Small intestine (tissue), 7 donors: ENCODE results near the gene GBA3. TPM values are rescaled to one million over a fixed set of nuclear protein-coding genes. Genes with fewer than 3 reads are reported as not detected.

Experiments used
- DNase-seq, 2 donors: peaks; one replicate each; pipeline versions ENCODE4 v3.0.0 to v3.0.0-alpha.2; 2013
- FAIRE-seq: peaks from 2 replicates; lab custom pipeline; 2012; peaks lifted over from hg19 to GRCh38; lab: Jason Lieb, UNC
- H3K27ac ChIP-seq, 3 donors: one replicate each; pipeline ENCODE4 v1.5.1; 2013; ENCODE audit warnings: low read length in 2 of 3, mild to moderate bottlenecking in 2 of 3, control low read depth in 1 of 3, inconsistent platforms in 1 of 3, low read depth in 1 of 3, moderate library complexity in 1 of 3
- H3K27me3 ChIP-seq, 3 donors: one replicate each; pipeline ENCODE4 v1.6.1; 2013; ENCODE audit warnings: low read length in 3 of 3, inconsistent platforms in 1 of 3; ENCODE audit not compliant: control insufficient read depth in 3 of 3, insufficient read depth in 3 of 3
- H3K36me3 ChIP-seq, 3 donors: one replicate each; pipeline ENCODE4 v1.6.1; 2013; ENCODE audit warnings: low read length in 3 of 3, inconsistent platforms in 1 of 3, low read depth in 1 of 3, mild to moderate bottlenecking in 1 of 3, moderate library complexity in 1 of 3; ENCODE audit not compliant: control insufficient read depth in 3 of 3, insufficient read depth in 2 of 3
- H3K4me1 ChIP-seq, 3 donors: one replicate each; pipeline ENCODE4 v1.6.1; 2013; ENCODE audit warnings: low read length in 2 of 3, inconsistent platforms in 1 of 3, low read depth in 1 of 3, mild to moderate bottlenecking in 1 of 3, moderate library complexity in 1 of 3; ENCODE audit not compliant: control insufficient read depth in 3 of 3, insufficient read depth in 2 of 3
- H3K4me3 ChIP-seq, 3 donors: one replicate each; pipeline ENCODE4 v1.5.1; 2013; ENCODE audit warnings: low read length in 3 of 3, control low read depth in 1 of 3, inconsistent platforms in 1 of 3, low read depth in 1 of 3, mild to moderate bottlenecking in 1 of 3, moderate library complexity in 1 of 3
- H3K9me3 ChIP-seq, 2 donors: one replicate each; pipeline ENCODE4 v1.6.1; 2013; ENCODE audit warnings: low read depth in 1 of 2, low read length in 1 of 2; ENCODE audit not compliant: control insufficient read depth in 2 of 2, insufficient read depth in 1 of 2
- WGBS, 3 donors: extraction: QIAGEN DNeasy Blood & Tissue Kit; methylation state at CpG; one replicate each; pipeline ENCODE4 v1.1.7; 2013; 5-methylcytosine and 5-hydroxymethylcytosine counted together
- polyA plus RNA-seq, 4 donors: library from polyadenylated mRNA; stranded (reverse) in 3 of 4; unstranded in 1 of 4; fragments of 200-250 nt in 3 of 4; fragments of 120-200 nt in 1 of 4; gene quantifications; one replicate each; pipeline versions ENCODE4 v1.2.1 to v1.2.3, GENCODE V29; 2013
- donor health status: healthy with polysubstance abuse.
- donor health status: control.
- donor health status: control.
- donor health status: Bipolar disorder and iron deficiency.
- donor health status: healthy.

The GBA3 gene
- polyA plus RNA-seq, 4 donors, result 91.9 to 589 (median 179) TPM

GRCh38 chr4:22794732-22795131 lies 102.0 kb downstream of the GBA3 start:
- Histone ChIP-seq H3K9me3 (no peaks in the 10 kb centered on the region), H3K27ac (no peak overlapping the region), H3K4me3 (no peak overlapping the region), H3K4me1 (no peaks in the 10 kb centered on the region), H3K27me3 (no peaks in the 10 kb centered on the region), H3K36me3 (peaks cover 0 to 2% (median 2%) of the 10 kb centered on the region in 3 donors)
- 80 to 92% (median 88%) methylated on average over 5 of the region's 5 CpGs for WGBS, 3 donors
- DNase-seq (no peak), FAIRE-seq (no peak)

GRCh38 chr4:22801391-22801790 lies 108.7 kb downstream of the GBA3 start:
- H3K9me3 ChIP-seq, result no peaks in the 10 kb centered on the region
- no peak for DNase-seq
- FAIRE-seq, result no peak
- H3K27me3 ChIP-seq, result no peaks in the 10 kb centered on the region
- peaks cover 0 to 2% (median 2%) of the 10 kb centered on the region in 3 donors for H3K36me3 ChIP-seq
- H3K4me1 ChIP-seq, result no peaks in the 10 kb centered on the region
- no peak overlapping the region for H3K27ac ChIP-seq
- H3K4me3 ChIP-seq, result no peak overlapping the region

GRCh38 chr4:22802876-22803275 lies 110.1 kb downstream of the GBA3 start:
- no peak overlapping the region for H3K27ac ChIP-seq
- H3K36me3 ChIP-seq, result no peaks in the 10 kb centered on the region
- 87 to 90% (median 90%) methylated on average over 4 of the region's 4 CpGs for WGBS, 3 donors
- DNase-seq (no peak), FAIRE-seq (no peak)
- H3K9me3 ChIP-seq, result no peaks in the 10 kb centered on the region
- no peaks in the 10 kb centered on the region for H3K27me3 ChIP-seq
- H3K4me1 ChIP-seq, result no peaks in the 10 kb centered on the region
- H3K4me3 ChIP-seq, result no peak overlapping the region

GRCh38 chr4:22803512-22803911 lies 110.8 kb downstream of the GBA3 start:
- no peaks in the 10 kb centered on the region for H3K9me3 ChIP-seq
- H3K27me3 ChIP-seq, result no peaks in the 10 kb centered on the region
- WGBS, 3 donors, result 80 to 88% (median 80%) methylated on average over 3 of the region's 3 CpGs
- no peak overlapping the region for H3K4me3 ChIP-seq
- H3K4me1 ChIP-seq, result no peaks in the 10 kb centered on the region
- no peak overlapping the region for H3K27ac ChIP-seq
- peaks cover 0 to 3% (median 0%) of the 10 kb centered on the region in 3 donors for H3K36me3 ChIP-seq
- DNase-seq (no peak), FAIRE-seq (no peak)

GRCh38 chr4:22814906-22815305 lies 122.2 kb downstream of the GBA3 start:
- WGBS, 3 donors, result 51 to 85% (median 60%) methylated on average over 2 of the region's 2 CpGs
- no peak for FAIRE-seq
- DNase-seq, result no peak
- Histone ChIP-seq H3K4me3 (no peak overlapping the region), H3K9me3 (no peaks in the 10 kb centered on the region), H3K36me3 (peaks cover 0 to 3% (median 0%) of the 10 kb centered on the region in 3 donors), H3K4me1 (no peaks in the 10 kb centered on the region), H3K27ac (no peak overlapping the region), H3K27me3 (no peaks in the 10 kb centered on the region)

- Histone ChIP-seq H3K27ac (no peak overlapping the region), H3K36me3 (peaks cover 0 to 2% (median 0%) of the 10 kb centered on the region in 3 donors), H3K4me1 (no peaks in the 10 kb centered on the region), H3K4me3 (no peak overlapping the region), H3K9me3 (no peaks in the 10 kb centered on the region), H3K27me3 (no peaks in the 10 kb centered on the region)
- no peak for DNase-seq
- 91 to 93% (median 92%) methylated on average over 6 of the region's 6 CpGs for WGBS, 3 donors
- FAIRE-seq, result no peak
These were observed 131.4 kb downstream of the GBA3 start for GRCh38 chr4:22824091-22824490.

GRCh38 chr4:22842360-22843018 lies 149.8 kb downstream of the GBA3 start:
- H3K27ac ChIP-seq, result no peak overlapping the region
- no peaks in the 10 kb centered on the region for H3K36me3 ChIP-seq
- DNase-seq, result no peak
- no peaks in the 10 kb centered on the region for H3K9me3 ChIP-seq
- FAIRE-seq, result no peak
- H3K4me1 ChIP-seq, result peaks cover 0 to 2% (median 0%) of the 10 kb centered on the region in 3 donors
- no peak overlapping the region for H3K4me3 ChIP-seq
- H3K27me3 ChIP-seq, result no peaks in the 10 kb centered on the region
- WGBS, 3 donors, result 74 to 80% (median 76%) methylated on average over 5 of the region's 5 CpGs

- Histone ChIP-seq H3K27me3 (no peaks in the 10 kb centered on the region), H3K36me3 (no peaks in the 10 kb centered on the region), H3K4me1 (peaks cover 0 to 21% (median 0%) of the 10 kb centered on the region in 3 donors), H3K4me3 (no peak overlapping the region), H3K9me3 (no peaks in the 10 kb centered on the region), H3K27ac (peak overlapping the region in 2 of 3 donors; percentile 14 to 63)
- DNase-seq (peak; percentile 89 to 95), FAIRE-seq (peak; percentile 86)
- WGBS, 3 donors, result 3 to 62% (median 5%) methylated on average over 1 of the region's 1 CpG
These were observed 155.6 kb downstream of the GBA3 start for GRCh38 chr4:22848332-22848731.

GRCh38 chr4:22850055-22850454 lies 157.3 kb downstream of the GBA3 start:
- DNase-seq (peak; percentile 9 to 15), FAIRE-seq (no peak)

More at GRCh38 chr4:22850055-22850454, 157.3 kb downstream of the GBA3 start:
- Histone ChIP-seq H3K27ac (peak overlapping the region in 1 of 3 donors; percentile 22), H3K36me3 (no peaks in the 10 kb centered on the region), H3K4me1 (peaks cover 0 to 21% (median 0%) of the 10 kb centered on the region in 3 donors), H3K4me3 (no peak overlapping the region), H3K27me3 (no peaks in the 10 kb centered on the region), H3K9me3 (no peaks in the 10 kb centered on the region)
